K562 treated with DMSO at 1 percent for 12 hours (cell line): ENCODE data around the gene MOB3B. TPM values are rescaled to one million over a fixed set of nuclear protein-coding genes. Genes with fewer than 3 reads are reported as not detected.

ENCODE experiments used
- total RNA-seq: library from RNA; unstranded; fragments of 300-600 nt; gene quantifications from 2 replicates; pipeline ENCODE4 v1.2.3, GENCODE V29; 2022; ENCODE audit not compliant: insufficient read depth

Gene MOB3B
- 1.3 and 2.5 TPM in 2 replicates for total RNA-seq

DNA sequence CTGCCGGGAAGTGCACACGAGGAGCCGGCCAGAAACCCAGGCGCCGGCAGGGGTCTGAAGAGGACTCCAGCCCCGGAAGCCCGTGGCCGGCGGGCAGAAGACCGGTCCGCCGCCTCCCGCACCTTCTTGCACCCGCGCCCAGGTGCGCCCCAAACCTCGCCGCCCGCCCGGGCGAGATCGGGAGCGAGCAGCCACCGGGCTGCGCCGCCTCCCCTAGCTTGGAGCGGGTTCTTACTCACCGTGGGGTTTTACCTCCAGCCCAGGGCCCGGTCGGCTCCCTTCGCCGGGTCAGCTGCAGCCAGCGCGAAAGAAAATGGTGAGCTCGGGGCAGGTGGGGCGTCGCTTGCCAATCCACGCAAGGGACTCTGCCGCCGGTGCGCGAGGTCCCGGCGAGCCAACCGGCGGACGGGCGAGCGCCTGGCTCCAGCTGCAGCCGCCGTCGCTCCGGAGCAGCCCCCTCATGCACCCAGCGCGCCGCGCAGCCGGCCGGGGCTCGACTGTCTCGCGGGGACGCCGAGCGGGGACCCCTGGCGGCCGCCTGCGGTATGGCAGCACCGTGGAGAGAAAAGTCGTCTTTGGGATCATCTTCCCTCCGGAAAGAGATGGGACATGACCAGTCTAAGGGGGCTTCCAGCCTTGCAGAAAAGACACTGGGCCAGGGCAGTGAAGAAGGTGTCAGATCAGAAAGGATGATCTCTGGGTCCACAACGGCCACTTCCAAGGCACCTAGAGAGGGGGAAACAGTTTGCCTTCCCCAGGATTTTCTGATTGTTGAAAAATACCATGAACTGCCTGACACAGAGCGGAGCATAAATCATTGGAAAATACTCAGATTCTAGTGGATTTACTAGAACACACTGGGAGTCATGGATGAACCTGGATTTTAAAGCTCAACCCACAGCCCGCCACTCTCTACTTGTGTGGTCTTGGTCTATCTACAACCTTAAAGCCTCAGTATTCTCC is at the start of gene MOB3B:
Gene MOB3B, minus strand, starts transcription at position 499 of the 963 bp plus-strand sequence. CDS start 74,264 bp downstream, outside the sequence.

DNA sequence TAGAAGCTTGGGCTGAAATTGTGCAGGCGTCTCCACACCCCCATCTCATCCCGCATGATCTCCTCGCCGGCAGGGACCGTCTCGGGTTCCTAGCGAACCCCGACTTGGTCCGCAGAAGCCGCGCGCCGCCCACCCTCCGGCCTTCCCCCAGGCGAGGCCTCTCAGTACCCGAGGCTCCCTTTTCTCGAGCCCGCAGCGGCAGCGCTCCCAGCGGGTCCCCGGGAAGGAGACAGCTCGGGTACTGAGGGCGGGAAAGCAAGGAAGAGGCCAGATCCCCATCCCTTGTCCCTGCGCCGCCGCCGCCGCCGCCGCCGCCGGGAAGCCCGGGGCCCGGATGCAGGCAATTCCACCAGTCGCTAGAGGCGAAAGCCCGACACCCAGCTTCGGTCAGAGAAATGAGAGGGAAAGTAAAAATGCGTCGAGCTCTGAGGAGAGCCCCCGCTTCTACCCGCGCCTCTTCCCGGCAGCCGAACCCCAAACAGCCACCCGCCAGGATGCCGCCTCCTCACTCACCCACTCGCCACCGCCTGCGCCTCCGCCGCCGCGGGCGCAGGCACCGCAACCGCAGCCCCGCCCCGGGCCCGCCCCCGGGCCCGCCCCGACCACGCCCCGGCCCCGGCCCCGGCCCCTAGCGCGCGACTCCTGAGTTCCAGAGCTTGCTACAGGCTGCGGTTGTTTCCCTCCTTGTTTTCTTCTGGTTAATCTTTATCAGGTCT is 43.5 kb upstream of the MOB3B start, which contains the start of gene C9orf72:
Gene C9orf72, minus strand, starts transcription at position 564 of the 716 bp plus-strand sequence. CDS start 6,361 bp downstream, outside the sequence.

DNA sequence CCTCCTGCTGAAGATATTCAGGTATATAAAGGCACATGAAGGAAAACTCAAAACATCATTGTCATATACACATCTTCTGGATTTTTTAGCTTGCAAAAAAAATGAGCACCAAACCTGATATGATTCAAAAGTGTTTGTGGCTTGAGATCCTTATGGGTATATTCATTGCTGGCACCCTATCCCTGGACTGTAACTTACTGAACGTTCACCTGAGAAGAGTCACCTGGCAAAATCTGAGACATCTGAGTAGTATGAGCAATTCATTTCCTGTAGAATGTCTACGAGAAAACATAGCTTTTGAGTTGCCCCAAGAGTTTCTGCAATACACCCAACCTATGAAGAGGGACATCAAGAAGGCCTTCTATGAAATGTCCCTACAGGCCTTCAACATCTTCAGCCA is 5.4 kb downstream of the MOB3B start, which contains the start of gene IFNK:
Gene IFNK, plus strand, starts transcription at position 55 of the 400 bp plus-strand sequence. Its CDS starts 47 bp downstream, at position 102.

DNA sequence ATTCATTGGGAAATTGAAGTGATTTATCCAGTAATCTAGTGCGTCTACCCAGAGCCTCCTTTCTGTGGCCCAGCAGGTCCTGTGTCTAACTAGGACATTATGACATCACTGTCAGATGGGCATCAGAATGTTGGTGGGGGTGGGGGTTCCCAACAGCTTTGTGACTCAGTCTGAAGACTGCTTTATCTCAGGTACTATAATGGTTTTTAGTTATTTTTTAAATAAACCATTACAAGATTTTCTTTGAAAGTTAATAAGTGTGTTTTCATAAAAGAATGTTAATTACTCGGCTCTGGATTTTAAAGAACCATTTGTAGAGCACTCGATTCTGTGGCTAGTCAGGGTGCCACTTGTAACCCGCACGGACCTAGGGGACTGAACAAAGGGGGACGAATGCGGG is 232.6 kb downstream of the MOB3B start, which contains the start of gene EQTN:
Gene EQTN, minus strand, starts transcription at position 101 of the 400 bp plus-strand sequence. Its CDS starts 95 bp downstream, at position 6.

Other genes with a start within 250 kb of the MOB3B start
- gene EQTN, start 232.7 kb downstream of the MOB3B start, total RNA-seq = not detected in 2 replicates
- not detected in 2 replicates for gene IFNK, start 5.5 kb downstream of the MOB3B start, total RNA-seq
- 1.3 and 2.8 TPM in 2 replicates for gene C9orf72, start 43.7 kb upstream of the MOB3B start, total RNA-seq